Skeletal muscle cell (primary cell): Measurements from ENCODE around the gene EYS.

ENCODE experiments used
- DNase-seq: peaks from one replicate; pipeline ENCODE4 v3.0.0-alpha.2; 2010; ENCODE audit warnings: low read depth
- H3K4me3 ChIP-seq: 2 replicates; pipeline ENCODE4 v1.5.1; 2011; ENCODE audit warnings: low read depth, mild to moderate bottlenecking, control low read depth, low read length, moderate library complexity

EYS gene

DNA sequence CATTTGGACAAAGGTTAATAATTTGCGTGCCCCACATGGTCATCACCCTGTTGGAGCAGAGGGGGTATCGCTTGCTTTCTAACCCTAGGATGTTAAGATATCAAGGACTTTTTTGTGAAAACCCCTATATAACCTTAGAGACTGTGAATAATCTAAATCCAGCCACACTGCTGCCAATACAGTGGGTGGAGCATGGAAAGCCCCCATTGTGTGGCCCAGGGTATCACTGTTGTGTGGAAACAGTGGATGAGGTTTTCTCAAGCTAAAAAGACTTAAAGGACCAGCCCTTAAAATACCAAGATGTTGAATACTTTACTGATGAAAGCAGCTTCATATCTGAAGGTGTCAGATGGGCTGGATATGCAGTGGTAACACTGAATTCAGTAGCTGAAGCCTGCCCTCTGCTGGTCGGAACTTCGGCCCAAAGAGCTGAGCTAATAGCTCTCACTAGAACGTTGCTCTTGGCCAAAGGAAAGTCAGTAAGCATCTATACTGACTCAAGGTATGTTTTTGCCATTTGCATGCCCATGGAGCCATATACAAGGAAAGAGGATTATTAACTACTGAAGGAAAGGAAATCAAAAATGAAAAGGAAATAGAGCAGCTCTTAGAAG, 1376.2 kb downstream of the EYS start:
- DNase-seq, result peak; percentile 21
- no peak overlapping the region for H3K4me3 ChIP-seq

DNA sequence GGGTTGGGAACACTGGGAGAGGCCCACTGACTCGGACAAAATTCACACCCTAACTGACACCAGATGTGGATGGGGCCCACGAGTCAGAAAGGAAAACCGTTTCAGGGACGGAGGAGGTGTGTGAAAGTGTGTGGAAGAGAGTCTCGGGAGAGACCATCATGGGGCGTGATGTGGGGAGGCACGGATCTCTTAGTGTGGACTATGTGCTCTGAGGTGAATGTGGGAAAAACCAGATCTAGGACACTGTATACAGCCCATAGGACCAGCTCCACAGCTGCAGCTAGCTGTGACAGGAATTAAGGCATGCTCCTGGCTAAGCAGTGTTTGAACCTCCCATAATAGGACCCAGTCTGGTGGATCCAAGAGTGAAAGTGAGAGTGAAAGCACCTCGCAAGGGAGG, 1380.1 kb downstream of the EYS start:
- H3K4me3 ChIP-seq, result no peak overlapping the region
- no peak for DNase-seq

DNA sequence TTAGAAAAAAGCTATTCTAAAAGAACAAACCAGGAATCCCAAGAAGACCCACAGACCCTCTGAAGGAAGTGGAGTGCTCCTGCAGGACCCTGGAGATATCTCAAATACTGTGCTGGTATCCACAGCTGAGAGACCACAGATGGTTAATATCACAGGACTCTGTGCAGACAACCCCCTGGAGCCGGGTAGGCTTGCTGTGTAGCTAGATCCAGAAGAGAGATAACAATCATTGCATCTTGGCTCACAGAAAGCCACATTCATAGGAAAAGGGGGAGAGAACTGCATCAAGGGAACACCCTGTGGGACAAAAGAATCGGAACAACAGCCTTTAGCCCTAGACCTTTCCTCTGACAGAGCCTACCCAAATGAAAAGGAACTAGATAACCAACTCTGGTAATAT, 1381.9 kb downstream of the EYS start:
- DNase-seq, result no peak
- no peak overlapping the region for H3K4me3 ChIP-seq

- H3K4me3 ChIP-seq, result no peak overlapping the region
- DNase-seq, result no peak
Measured at GRCh38 chr6:64310214-64310613, 1396.8 kb downstream of the EYS start.

DNA sequence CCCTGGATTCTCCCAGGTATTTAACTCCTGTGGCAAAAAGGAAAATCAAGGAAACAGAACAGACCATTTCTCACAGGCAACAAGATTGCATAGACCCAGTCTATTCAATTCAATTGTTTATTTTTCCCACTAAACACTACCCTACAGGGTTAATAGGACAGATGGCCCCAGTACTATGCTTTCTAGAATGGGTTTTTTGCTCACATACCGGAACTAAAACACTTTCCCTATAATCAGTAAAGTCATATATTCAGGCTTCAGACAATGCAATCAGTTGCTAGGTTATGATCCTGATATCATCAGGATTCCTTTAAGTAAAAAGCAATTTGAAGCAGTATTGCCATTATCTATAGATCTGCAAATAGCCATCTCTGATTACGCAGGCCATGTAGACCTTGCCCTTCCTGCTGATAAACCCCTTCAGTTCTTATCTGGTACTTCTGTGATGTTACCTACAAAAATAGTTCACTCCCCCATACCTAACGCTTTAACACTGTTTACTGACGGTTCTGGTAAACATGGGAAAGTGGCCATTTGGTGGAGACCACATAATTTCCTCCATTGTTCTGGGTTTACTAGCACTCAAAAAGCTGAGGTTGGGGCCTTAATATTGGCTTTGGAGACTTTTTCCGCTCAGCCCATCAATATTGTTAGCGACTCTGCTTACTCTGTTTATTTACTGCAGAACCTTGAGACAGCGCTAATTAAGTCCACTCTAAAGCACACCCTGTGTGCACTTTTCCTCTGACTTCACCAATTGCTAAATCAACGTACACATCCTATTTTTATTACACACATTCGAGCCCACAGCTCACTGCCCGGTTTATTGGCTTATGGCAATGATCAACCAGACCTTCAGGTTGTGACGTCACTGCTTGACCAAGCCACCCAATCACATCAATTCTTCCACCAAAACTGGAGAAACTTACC, 1405.5 kb downstream of the EYS start:
- H3K4me3 ChIP-seq, result no peak overlapping the region
- DNase-seq, result no peak

DNA sequence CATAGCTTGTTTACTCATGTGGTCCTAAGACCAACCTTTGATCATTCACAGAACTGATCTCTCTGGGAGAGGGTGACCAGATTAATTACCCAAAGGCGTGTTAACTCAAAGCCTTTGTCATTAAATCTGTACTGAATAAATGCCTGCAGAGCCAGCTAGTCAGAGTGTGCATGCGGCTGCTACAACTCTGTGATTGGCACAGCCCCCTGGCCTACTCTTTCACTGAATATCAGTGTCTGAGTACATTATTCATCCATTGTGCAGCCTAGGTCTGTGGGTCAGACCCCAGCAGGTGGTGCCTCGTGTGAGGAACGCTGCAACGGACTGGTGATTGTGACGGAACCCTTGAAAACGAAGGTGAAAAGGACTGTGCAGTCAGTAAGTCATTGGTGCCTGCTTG, 1407.8 kb downstream of the EYS start:
- H3K4me3 ChIP-seq, result no peak overlapping the region
- DNase-seq, result no peak

- H3K4me3 ChIP-seq, result no peak overlapping the region
- DNase-seq, result peak; percentile 19
Measured at GRCh38 chr6:64294034-64294433, 1413.0 kb downstream of the EYS start.

DNA sequence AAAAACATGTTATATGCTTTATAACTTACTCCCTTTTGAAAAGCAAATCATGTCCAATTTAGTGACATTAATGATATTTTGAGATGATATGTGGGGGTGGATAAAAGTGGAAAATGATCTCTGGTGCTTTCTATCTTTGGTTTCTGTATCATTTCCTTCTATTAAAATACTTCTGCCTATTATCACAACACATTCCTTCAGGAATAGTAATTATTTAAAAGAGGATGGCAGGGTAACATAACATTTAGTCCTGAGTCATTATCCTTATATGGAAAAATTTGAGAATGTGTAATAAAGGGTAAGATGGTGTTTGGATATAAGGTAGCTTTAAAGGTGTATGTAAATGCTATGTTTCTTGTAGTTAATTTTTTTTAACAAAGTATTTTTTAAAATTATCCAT, 1413.7 kb downstream of the EYS start:
- no peak for DNase-seq

GRCh38 chr6:64290867-64291266, 1416.2 kb downstream of the EYS start:
- no peak overlapping the region for H3K4me3 ChIP-seq
- DNase-seq, result no peak

More for the DNA sequence above, 1413.7 kb downstream of the EYS start:
- H3K4me3 ChIP-seq, result no peak overlapping the region

GRCh38 chr6:64289931-64290330, 1417.1 kb downstream of the EYS start:
- no peak for DNase-seq
- H3K4me3 ChIP-seq, result no peak overlapping the region

DNA sequence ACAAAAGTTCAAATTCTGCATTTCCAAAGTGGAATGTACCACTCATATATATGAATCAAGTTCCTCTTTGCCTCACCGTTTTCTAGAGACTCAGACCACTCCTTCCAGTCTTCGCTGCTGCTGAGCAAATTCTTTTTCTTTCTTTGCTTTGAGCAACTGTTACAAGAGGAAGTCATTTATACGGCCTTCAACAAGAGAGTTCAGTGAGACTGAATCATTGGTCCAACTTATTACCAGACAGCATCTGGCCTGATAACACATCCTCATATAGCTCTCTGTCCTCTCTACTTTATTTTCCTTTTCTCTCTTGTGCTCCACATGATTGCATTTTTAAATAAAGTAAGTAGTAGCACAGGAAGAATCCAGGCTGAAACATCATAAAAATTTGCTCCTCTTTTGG, 1418.7 kb downstream of the EYS start:
- no peak for DNase-seq
- H3K4me3 ChIP-seq, result no peak overlapping the region

DNA sequence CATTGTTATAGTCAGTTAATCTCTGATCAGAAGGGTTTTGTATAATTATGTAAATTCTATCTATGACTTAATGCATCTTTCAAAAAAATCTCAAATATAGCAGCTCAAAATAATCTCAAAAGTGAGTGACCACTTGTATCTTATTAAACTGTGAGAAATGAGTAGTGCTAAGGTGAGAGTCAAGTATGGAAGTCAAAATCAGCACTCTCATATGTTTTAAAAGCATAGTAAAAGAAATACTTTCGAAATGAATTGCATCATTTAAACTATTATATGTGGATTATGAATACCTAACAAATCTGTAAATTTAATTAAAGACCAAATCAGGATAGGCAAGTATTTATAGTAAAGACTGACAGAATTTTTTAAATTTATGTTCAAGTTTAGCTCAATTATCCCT, 1425.9 kb downstream of the EYS start:
- no peak for DNase-seq
- H3K4me3 ChIP-seq, result no peak overlapping the region

DNA sequence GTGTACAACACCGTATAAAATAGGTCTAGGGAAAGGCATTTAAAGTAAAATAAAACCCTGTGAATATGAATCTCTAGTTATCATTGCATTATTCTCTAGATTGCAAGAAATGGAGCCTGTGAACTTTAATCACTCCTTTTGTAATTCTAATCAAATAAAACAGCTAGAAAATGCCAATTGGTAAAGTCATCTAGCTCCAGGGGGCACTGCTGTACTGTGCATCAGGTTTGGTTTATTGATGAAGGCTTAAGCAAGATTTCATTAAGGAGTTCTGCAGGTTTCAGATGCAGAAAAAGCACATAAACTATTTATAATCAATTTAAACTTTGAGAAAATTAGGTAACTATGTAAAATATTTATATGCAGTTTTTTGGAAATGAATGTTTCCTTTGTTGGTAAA, 1426.5 kb downstream of the EYS start:
- no peak for DNase-seq
- no peak overlapping the region for H3K4me3 ChIP-seq

GRCh38 chr6:64270083-64270482, 1436.9 kb downstream of the EYS start:
- no peak for DNase-seq
- no peak overlapping the region for H3K4me3 ChIP-seq

GRCh38 chr6:64266351-64266821, 1440.6 kb downstream of the EYS start:
- no peak overlapping the region for H3K4me3 ChIP-seq
- DNase-seq, result no peak

- no peak for DNase-seq
- H3K4me3 ChIP-seq, result no peak overlapping the region
Measured at GRCh38 chr6:64263778-64264177, 1443.2 kb downstream of the EYS start.

GRCh38 chr6:64259372-64259771, 1447.7 kb downstream of the EYS start:
- no peak for DNase-seq
- no peak overlapping the region for H3K4me3 ChIP-seq

GRCh38 chr6:64258752-64259151, 1448.3 kb downstream of the EYS start:
- no peak for DNase-seq
- no peak overlapping the region for H3K4me3 ChIP-seq

GRCh38 chr6:64258302-64258701, 1448.7 kb downstream of the EYS start:
- H3K4me3 ChIP-seq, result no peak overlapping the region
- DNase-seq, result no peak

- DNase-seq, result no peak
- H3K4me3 ChIP-seq, result no peak overlapping the region
Measured at GRCh38 chr6:64257586-64257985, 1449.4 kb downstream of the EYS start.

- DNase-seq, result no peak
- no peak overlapping the region for H3K4me3 ChIP-seq
Measured at GRCh38 chr6:64256483-64256882, 1450.5 kb downstream of the EYS start.
